Measurements from ENCODE around the gene RPS18. TPM values are rescaled to one million over a fixed set of nuclear protein-coding genes. Genes with fewer than 3 reads are reported as not detected.
A peak's percentile ranks its signal among the peaks of the same experiment; 100 is the strongest.
"Not testable (repeated sequence)": the region's sequence is repeated elsewhere in the genome, so short reads cannot be mapped to it uniquely, and the experiment has no call there.

The RPS18 gene
- total and polyA plus RNA-seq, 7 donors = 1,108 to 4,446 (median 1,410) TPM

DNA sequence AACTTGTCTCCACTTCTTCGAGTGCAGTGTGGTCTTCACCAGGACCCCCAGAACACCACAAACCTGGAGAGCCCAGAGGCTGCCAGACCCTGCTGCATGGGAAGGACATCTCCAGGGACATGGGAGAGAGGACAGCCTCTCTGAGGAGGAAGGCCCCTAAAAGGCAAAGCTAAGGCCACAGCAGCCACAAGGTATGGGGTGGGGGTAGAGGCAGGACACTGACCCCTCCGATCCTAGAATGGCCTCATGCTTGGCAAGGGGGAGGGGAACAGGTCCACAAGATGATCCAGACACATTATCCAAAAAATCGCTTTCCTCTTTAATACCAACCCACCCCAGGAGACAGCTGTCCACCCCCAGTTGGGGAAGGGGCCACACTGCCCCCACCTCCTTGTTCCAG is 6.9 kb downstream of the RPS18 start:
- 82 to 94% (median 89%) methylated on average over 3 of the region's 3 CpGs for WGBS, 3 donors
- peaks cover 27% of the 10 kb centered on the region for H3K4me1 ChIP-seq
- intact Hi-C loops (cut with DNase I) = loop anchor here in 1 of 2 donors (5.0 to 10.0 kb wide), 2 partner anchors 33 to 126 kb away; partner anchors contain the start of gene TAPBP
- TF ChIP-seq, protein P1, sequence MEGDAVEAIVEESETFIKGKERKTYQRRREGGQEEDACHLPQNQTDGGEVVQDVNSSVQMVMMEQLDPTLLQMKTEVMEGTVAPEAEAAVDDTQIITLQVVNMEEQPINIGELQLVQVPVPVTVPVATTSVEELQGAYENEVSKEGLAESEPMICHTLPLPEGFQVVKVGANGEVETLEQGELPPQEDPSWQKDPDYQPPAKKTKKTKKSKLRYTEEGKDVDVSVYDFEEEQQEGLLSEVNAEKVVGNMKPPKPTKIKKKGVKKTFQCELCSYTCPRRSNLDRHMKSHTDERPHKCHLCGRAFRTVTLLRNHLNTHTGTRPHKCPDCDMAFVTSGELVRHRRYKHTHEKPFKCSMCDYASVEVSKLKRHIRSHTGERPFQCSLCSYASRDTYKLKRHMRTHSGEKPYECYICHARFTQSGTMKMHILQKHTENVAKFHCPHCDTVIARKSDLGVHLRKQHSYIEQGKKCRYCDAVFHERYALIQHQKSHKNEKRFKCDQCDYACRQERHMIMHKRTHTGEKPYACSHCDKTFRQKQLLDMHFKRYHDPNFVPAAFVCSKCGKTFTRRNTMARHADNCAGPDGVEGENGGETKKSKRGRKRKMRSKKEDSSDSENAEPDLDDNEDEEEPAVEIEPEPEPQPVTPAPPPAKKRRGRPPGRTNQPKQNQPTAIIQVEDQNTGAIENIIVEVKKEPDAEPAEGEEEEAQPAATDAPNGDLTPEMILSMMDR (IDR thresholded peaks at IDR 0.05) = no peak
- DNase-seq (no peak), ATAC-seq (no peak)
- H3K27ac ChIP-seq = peak overlapping the region; percentile 23
- H3K4me3 ChIP-seq = no peak overlapping the region
- H3K36me3 ChIP-seq (ENCODE audit: insufficient read depth in 1 of 2, low read depth in 1 of 2) = peaks cover 6 to 84% of the 10 kb centered on the region in 2 donors
- H3K9me3 ChIP-seq = no peaks in the 10 kb centered on the region
- no peaks in the 10 kb centered on the region for H3K27me3 ChIP-seq (ENCODE audit: insufficient read depth in 3 of 3, low read length in 2 of 3)

DNA sequence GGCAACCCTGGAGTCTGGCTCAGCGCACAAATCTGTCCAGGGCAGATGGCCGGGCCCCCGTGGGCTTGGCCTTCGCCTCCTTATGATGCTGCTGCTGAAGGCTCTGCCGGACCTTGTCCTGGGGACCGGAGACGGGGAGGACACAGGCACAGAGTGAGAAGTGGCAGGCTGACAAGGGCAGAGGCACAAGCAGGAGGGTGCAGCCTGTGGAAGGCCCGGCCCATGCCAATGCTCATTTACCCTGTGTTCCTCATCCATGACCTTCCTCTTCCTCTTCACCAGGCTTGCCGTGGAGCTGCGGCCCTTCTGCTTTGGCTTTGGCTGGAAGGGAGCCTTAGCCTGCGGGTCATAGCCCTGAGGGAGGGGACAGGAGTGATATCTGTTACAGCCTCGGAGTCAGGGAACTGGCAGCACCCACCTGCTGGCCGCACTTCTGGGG is 7.4 kb downstream of the RPS18 start:
- H3K4me3 ChIP-seq = no peak overlapping the region
- intact Hi-C loops (cut with DNase I) = loop anchor here in 1 of 2 donors (5.0 to 10.0 kb wide), 2 partner anchors 33 to 126 kb away; partner anchors contain the start of gene TAPBP
- DNase-seq = peak in 1 of 2 donors; percentile 52
- peaks cover 6 to 84% of the 10 kb centered on the region in 2 donors for H3K36me3 ChIP-seq (ENCODE audit: insufficient read depth in 1 of 2, low read depth in 1 of 2)
- TF ChIP-seq, protein P1 (IDR thresholded peaks at IDR 0.05) = no peak
- ATAC-seq = peak in 1 of 4 donors; percentile 3
- H3K4me1 ChIP-seq = peaks cover 22% of the 10 kb centered on the region
- no peaks in the 10 kb centered on the region for H3K27me3 ChIP-seq (ENCODE audit: insufficient read depth in 3 of 3, low read length in 2 of 3)
- H3K27ac ChIP-seq = peak overlapping the region; percentile 23
- no peaks in the 10 kb centered on the region for H3K9me3 ChIP-seq
- WGBS, 3 donors = 33 to 66% (median 50%) methylated on average over 13 of the region's 13 CpGs

GRCh38 chr6:33279971-33280511 is 8.2 kb downstream of the RPS18 start:
- Histone ChIP-seq H3K4me1 (peaks cover 16% of the 10 kb centered on the region), H3K9me3 (no peaks in the 10 kb centered on the region), H3K27ac (peak overlapping the region; percentile 23), H3K36me3 (ENCODE audit: insufficient read depth in 1 of 2, low read depth in 1 of 2) (peaks cover 6 to 84% of the 10 kb centered on the region in 2 donors), H3K27me3 (ENCODE audit: insufficient read depth in 3 of 3, low read length in 2 of 3) (no peaks in the 10 kb centered on the region), H3K4me3 (no peak overlapping the region)
- intact Hi-C loops (cut with DNase I) = loop anchor here in 1 of 2 donors (1.0 to 10.0 kb wide), 3 partner anchors 9 to 125 kb away; partner anchors contain the start of genes PFDN6, TAPBP and WDR46
- DNase-seq = no peak
- TF ChIP-seq, protein P1 (IDR thresholded peaks at IDR 0.05) = peak; percentile 19
- ATAC-seq = peak in 3 of 4 donors; percentile 43 to 60 (median 55)
- 34 to 66% (median 44%) methylated on average over 4 to 5 of the region's 5 CpGs for WGBS, 3 donors

- H3K36me3 ChIP-seq (ENCODE audit: insufficient read depth in 1 of 2, low read depth in 1 of 2) = peaks cover 6 to 84% of the 10 kb centered on the region in 2 donors
- WGBS, 3 donors = 83 to 85% (median 83%) methylated on average over 6 of the region's 6 CpGs
- TF ChIP-seq, protein P1 (IDR thresholded peaks at IDR 0.05) = no peak
- no peak for ATAC-seq
- intact Hi-C loops (cut with DNase I) = loop anchor here in 1 of 2 donors (1.0 kb wide), 1 partner anchor 9 kb away; the partner anchor contains the start of genes PFDN6 and WDR46
- no peaks in the 10 kb centered on the region for H3K9me3 ChIP-seq
- H3K4me1 ChIP-seq = peaks cover 11% of the 10 kb centered on the region
- H3K27ac ChIP-seq = peak overlapping the region; percentile 5
- no peak overlapping the region for H3K4me3 ChIP-seq
- H3K27me3 ChIP-seq (ENCODE audit: insufficient read depth in 3 of 3, low read length in 2 of 3) = no peaks in the 10 kb centered on the region
- DNase-seq = no peak
These were observed 8.7 kb downstream of the RPS18 start for GRCh38 chr6:33280539-33280938.

- H3K4me3 ChIP-seq; H3K27me3 ChIP-seq (ENCODE audit: insufficient read depth in 3 of 3, low read length in 2 of 3); DNase-seq; H3K27ac ChIP-seq; H3K9me3 ChIP-seq; ATAC-seq: not testable (repeated sequence)
- 91 to 95% (median 94%) methylated on average over 4 of the region's 4 CpGs for WGBS, 3 donors
- intact Hi-C loops (cut with DNase I) = loop anchor here in 1 of 2 donors (5.0 kb wide), 1 partner anchor 1158 kb away; the partner anchor contains the start of gene ATF6B
- Histone ChIP-seq H3K4me1 (peaks cover 11% of the 10 kb centered on the region), H3K36me3 (ENCODE audit: insufficient read depth in 1 of 2, low read depth in 1 of 2) (peaks cover 3 to 79% of the 10 kb centered on the region in 2 donors)
These were observed 13.3 kb downstream of the RPS18 start for GRCh38 chr6:33285214-33285613.
